Right lobe of liver (tissue), 4 donors: Measurements from ENCODE around the gene METTL17.

Experiments used
- CTCF ChIP-seq, 4 donors: fragments of 200-600 bp in 3 of 4; fragments of 450-650 bp in 1 of 4; IDR thresholded peaks; one replicate each; pipeline versions ENCODE4 v1.5.1 to v1.8.0; 2016 to 2022; ENCODE audit warnings: antibody characterized with exemption in 4 of 4, mild to moderate bottlenecking in 2 of 4
- POLR2A ChIP-seq: fragments of 450-650 bp; IDR thresholded peaks from one replicate; pipeline ENCODE4 v1.6.1; 2017; ENCODE audit warnings: antibody characterized with exemption, mild to moderate bottlenecking
- donor health status: DM: no; HTN: no; CAD: no.
- donor health status: DM: no; HTN: no; CAD: no.
- donor health status: DM: no; HTN: yes; CAD: no.

GRCh38 chr14:20982646-20983369, 7.0 kb upstream of the METTL17 start:
- no peak for TF ChIP-seq POLR2A
- no peak for TF ChIP-seq CTCF (IDR thresholded peaks at IDR 0.05)
